DMS114 treated with DMSO at 0.1 percent for 48 hours (cell line): ENCODE results near the gene ITPKB.

Experiments
- DNase-seq: peaks from one replicate; lab custom pipeline; 2025; ENCODE audit not compliant: unreplicated experiment; lab: John Stamatoyannopoulos, UW

ITPKB gene

DNA sequence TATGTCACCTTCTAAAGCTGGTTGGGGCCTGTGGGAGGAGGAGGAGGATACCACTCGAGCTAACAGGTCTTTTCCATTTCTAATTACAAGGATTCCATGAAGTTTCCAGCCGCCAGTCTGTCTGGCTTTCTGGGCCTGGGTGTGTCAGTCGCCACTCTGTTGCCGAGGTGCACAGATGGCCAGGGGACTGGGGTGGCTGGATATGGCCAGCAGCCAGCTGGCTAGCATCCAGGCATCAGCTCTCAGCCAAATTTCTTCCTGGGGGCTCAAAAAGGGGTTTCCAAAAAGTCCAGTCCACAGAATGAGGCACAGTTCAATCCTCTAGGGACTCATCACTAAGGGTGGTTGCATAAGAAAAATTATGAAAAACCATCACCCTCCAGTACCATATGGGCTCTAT, 32.4 kb downstream of the ITPKB start:
- DNase-seq: no peak

DNA sequence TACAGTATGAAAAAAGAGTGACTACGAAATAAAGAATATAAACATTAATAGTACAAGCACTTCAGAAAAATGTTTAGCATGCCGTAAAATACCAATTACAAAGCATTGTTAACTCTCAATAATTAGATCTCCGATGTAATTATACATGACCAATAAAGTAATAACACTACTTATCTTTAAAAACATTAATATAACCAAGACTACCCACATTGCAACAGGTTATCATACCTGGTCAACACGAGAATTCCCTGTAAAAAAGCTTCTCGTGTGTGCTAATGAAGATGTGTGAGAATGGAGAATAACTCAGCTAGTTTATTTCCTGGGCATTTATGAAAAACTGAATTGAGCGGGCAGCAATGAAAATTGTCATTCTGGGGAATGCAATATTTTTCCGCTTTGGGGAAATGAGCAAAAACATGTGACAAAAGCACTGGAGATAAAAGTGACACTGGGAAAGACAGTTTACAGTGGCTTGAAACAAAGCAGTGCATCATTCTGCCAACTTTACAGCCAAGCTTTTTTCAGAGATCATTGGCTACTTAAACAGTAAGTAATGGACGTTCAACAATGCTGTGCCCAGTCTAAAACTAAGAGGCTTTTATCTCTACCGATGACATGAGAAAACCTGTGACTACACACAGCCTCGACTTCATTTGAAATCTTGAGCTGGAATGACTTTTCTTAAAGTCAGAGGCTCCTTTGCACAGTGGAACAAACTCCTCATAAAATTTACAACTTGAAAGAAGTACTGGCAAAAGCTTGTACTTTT, 34.7 kb downstream of the ITPKB start:
- no peak for DNase-seq

DNA sequence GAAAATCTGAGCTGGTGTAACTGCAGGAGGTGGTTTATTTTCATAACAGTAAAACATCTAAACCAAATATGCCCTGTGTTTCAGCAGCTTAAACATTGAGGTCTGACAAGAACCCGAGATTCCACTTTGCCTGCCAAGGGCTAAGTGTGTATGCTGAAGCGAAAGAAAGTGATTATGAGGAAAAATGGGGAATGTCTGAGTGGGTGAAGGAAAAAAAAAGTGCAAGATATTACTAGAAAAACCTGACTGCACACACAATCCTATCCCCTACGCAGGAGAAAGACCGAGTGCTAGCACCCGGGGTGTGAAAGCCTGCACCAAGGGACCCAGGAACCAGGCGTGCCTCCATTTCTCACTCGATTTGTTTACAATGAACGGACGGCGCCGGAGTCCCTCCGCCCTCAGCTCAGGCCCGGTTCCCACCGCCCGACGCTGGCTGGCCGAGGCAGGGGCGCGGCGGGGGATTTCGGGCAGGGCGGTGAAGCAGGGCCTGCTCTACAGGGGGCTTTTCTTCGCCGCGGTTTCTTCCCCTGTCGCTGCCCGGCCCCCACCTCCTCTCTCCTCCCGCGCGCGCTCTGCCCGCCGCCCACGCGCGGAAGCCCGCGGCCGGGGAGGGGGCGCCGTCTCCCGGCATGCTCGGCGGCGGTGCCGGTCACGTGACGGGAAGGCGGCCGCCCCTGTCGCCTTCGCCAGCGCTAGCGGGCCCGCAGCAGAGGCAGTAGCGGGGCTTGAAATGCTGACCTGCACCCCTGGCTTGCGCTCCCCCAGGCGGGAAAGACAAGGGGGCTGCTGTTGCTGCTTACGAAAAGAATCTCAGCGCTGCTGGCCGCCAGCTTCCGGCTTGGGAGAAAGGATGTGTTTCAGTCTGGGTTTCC, 35.9 kb downstream of the ITPKB start:
- peak; percentile 24 for DNase-seq

DNA sequence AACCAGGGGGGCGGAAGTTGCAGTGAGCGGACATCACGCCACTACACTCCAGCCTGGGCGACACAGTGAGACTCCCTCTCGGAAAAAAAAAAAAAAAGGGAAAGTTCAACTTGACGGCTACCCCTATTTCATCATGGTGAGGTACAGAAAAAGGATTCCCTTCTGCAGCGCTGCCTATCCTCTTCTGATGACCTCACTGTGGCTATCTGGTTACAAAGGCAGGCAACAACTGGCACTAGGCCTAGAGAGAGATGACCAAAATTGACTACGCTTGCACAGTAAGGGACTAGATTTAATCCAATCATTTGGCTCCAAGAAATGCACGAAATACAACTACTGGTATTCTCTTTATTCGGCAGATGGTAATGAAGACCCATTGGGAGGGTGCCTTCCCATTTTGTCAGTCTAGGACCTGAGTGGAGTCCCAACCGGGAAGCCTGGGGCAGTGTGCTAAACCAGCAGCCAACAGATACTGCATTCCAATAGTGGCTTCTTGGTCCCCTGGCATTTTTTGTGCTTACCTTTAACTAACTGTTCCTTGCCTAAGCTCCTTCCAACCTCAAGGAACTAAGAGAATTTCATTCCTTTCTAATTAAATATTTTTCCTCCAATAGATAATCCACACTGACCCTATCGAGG, 36.6 kb downstream of the ITPKB start:
- no peak for DNase-seq

DNA sequence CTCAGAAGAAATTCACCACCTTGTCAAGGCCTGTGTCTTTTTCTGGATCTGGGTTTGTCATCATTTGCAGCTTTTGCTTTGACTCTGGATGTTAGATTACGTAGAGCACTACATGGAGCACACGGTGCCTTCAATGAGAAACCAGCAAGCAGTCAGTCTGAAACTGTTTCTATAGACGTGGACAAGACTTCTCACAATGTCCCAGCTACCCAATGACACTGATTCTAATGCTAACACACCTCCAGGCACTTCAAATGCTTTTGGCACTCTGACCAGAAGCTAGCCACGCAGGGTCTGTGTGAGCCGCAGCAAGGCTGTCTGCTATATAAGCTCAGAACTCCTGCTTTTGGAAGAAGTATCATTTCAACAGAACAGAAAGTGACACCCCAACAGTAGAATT, 38.2 kb downstream of the ITPKB start:
- DNase-seq: no peak

DNA sequence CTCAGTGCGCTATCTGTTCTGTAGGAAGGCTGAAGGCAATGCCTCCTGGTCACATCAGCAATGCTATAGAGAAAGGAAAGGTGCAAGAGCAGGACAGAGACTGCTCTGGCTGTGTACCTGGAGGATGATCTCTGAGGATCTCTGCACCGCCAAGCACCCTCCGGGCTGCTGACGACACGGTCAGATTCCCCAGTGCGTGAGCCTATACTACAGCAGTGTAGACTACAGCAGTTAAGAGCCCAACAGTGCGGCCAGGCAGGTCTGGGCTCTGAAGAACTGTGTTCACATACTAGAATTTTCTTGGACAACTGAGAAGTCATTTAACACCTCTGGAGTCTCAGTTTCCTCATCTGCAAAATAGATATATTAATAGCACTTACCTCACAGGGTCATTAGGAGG, 39.9 kb downstream of the ITPKB start:
- DNase-seq: no peak

DNA sequence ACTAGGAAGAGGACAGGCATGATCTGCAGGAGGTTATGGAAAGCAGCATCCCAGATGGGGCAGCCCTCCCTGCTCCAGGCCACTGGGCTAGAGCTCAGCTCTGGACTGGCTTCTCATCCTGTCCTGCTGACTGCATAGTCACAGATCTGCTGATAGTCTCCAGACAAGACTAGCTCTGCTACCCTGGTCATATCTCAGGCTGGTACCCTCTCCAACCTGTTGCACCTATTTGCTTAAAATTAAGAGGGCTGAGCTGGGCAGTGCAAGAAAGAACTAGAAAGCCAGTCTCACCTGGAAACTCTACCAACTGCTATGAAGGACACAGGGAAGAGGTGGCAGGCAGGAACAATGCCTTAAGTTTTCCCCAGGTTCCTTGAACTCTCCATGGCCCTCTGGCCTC, 40.4 kb downstream of the ITPKB start:
- DNase-seq: no peak

DNA sequence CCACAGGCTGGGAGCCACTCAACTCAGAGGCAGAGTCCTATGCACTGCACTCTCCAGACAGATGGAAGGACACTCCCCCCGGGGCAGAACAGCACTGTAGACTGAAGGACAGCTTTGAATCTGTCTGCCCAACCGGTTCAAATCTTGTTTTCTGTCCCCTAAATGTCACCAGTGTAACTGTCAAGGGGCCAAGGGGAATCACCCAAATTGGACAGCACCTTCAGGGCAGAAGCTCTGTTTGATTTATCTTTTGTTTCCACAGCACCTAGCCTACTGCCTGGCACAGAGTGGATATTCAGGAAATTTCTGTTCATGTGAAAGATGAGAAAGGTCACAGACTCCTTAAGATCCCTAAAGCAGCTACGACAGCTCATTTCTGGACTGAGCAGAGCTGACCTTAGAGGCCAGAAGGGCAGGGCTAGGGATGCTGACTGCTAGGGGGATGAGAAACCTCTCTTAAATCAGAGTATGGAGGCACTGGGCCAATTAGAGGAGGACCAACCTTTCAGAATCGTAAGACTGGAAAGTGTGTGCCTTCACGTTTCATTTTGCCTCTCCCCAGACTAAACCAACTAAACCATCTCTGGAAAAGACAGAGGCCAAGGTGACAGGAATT, 41.0 kb downstream of the ITPKB start:
- no peak for DNase-seq

DNA sequence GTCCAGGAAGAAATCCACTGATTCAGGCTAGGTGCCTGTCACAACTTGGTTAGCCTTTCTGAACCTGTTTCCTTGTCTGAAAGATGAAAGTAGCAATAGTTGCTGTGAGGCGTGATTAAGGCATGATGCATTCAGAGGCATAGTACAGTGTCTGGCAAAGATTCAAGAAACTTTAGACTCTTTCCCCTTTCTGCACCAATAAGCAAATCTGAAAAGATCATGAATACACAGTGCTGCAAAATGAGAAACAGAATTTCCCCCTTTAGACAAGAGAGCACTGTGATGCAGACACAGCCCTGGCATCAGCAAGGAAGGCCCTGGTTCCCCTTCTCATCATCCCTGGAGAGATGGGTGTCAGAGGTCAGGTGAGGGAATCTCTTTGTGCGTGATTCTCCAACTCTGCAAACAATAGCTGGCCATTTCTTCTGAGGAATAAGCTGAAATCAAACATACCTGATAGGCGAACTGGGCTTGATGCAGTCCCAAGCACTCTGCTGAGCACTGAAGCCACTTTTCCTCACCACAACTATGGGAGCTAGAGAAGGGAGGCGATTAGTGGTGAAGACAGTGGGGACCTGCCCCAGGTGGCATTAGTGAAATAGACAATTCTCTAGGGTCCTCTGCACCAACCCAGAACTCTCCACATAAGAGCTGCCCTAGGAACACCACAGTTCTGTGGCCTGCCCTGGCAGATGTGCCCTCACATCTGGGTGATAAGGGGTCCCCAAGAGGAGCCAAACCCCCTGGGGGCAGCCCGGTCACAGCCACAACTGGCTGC, 41.7 kb downstream of the ITPKB start:
- no peak for DNase-seq

DNA sequence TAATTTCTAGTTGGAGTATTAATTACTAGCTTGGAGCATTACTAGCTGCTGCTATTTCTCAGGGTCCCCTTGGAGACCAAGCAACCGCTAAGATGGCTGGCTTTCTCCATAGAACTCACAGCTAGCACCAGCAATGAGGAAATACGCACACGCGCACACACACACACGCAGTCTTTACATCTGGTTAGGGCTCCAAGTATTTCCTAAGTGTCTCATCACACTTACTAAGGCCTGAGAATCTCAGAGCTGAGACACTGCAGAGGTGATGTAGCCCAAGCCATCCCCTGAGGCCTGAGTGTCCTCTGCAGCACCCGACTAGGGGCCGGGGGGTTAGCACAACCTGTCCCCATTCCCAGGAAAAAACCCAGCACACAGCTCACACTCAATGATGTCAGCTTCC, 42.5 kb downstream of the ITPKB start:
- DNase-seq: no peak

DNA sequence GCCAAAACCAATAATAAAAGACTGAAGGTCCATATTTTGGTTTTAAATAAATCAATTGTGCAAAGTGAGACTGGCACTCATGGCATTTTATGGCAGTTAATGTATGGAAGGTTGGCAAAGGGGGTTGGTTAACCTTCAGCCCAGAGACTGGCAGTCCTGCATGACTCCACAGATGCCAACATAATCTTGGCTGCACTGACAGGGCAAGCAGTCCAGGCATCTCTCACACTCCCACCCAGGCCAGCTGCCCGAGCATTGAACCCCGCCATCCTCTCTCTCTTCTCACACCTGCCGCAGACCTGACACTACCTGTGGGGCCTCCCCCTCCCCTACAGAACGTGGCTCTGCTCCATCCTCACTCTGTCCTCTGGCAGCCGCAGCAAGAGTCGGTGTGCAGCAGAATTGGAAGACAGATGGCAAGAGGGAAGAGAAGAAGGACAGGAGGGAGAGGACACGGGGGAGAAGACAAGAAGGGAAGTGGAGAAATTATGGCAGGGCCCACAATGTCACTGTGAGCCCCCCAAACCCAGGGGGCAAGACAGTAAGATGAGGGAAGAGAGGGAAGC, 43.7 kb downstream of the ITPKB start:
- no peak for DNase-seq

DNA sequence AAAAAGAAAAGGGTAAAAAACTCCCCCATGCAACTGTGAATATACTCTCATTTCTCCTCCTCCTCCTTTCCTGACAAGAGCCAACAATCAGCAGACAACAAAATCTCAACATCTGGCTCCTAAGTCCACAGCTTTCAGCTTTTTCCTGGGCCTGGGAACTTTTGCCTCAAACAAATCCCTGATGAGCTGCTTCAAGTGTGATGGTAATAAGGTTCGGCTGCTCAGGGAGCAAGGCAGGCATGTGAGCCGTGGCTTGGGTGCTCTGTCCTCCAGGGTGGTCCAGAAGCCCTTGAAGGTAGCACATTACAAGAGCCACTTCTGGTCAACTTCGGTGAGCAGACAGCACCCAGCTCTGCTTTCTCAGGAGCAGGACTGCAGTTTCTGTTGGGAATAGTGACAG, 46.3 kb downstream of the ITPKB start:
- no peak for DNase-seq

DNA sequence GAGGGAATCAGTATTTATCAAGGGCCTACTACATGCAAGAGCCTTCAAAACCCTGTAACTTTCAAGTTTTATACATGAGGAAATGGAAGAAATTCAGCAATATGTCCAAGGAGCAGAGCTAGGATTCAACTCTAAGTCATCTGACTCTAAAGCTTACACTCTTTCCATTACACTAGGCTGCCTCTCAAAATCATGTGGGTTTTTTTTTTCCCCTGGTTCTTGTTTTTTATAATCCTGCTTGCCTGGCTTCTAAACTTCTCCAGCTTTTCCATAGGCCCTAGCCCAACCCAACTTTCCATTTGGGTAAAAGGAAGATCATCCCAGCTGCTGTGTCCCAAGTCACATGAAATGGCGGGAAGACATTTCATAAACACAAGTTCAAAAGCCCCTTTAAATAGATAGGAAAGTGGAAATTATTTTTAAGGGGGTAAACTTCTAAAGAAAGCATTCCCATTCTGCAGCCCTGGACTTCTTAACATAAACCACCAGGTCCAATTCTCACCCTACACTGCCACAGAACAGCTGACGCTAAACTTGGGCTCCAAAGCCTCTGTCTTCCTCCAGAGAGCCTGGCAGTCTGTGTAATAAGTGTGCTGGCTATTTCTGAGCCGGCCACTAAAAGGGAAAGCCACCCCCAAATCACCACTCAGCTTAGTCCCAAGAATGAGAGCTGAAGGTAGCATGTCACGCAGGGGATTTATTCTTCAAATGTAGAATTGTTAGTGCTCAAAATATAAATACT, 46.9 kb downstream of the ITPKB start:
- DNase-seq: no peak

DNA sequence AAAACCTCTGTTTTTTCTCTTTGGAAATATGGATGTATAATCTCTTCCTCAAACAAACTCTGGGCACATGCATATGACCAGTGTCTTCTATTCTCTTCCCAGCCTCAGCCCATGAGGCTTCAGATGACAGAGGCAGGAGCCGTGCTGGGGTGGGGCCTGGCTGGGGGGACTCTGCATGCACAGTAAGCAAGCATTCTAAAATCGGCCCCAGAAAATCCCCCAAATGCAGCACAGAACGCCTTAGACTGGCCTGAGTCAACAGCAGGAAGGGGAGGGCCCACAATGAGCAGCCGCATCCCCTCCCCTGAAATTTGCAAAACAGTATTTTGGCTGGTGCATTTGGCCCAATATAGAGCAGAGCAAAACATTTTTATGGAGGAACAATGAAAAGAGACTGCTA, 47.8 kb downstream of the ITPKB start:
- DNase-seq: no peak

DNA sequence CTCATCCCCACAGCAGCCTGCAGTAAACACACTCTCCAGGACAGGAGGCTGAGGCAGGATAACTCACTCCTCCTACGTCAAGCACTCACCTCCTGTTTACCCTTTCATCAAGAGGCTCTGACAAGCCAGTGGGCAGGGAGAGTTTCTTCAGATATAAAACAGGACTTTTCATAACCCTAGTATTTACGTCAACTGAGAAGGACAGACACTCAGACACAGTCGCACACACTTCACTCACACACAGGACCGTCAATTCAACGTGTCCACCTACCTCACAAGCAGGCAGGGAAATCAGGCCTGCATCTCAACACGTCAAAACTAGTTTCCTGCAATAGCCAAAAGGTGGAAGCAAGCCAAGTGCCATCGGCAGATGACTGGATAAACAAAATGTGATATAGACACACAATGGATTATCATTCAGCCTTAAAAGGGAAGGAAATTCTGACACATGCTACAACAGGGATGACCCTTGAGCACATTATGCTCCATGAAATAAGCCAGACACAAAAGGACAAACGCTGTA, 48.6 kb downstream of the ITPKB start:
- DNase-seq: no peak

DNA sequence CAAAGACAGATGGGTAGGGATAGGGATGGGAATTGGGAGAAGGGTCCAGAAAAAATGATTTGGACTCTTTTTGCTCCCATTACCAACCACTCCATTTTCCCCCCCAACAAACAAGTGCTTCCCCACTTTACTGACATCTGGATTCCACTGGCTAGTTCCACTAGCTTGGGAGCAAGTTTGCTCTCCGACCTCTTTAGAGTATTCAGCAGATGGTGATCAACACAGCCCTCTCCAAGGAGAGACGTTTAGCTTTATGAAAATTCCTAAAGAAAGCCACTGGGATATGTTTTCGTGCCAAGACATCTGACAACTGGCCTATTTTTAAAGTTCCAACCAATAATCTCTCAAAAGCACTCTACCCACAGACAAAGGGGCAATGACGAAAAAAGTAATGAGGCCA, 50.3 kb downstream of the ITPKB start:
- no peak for DNase-seq

DNA sequence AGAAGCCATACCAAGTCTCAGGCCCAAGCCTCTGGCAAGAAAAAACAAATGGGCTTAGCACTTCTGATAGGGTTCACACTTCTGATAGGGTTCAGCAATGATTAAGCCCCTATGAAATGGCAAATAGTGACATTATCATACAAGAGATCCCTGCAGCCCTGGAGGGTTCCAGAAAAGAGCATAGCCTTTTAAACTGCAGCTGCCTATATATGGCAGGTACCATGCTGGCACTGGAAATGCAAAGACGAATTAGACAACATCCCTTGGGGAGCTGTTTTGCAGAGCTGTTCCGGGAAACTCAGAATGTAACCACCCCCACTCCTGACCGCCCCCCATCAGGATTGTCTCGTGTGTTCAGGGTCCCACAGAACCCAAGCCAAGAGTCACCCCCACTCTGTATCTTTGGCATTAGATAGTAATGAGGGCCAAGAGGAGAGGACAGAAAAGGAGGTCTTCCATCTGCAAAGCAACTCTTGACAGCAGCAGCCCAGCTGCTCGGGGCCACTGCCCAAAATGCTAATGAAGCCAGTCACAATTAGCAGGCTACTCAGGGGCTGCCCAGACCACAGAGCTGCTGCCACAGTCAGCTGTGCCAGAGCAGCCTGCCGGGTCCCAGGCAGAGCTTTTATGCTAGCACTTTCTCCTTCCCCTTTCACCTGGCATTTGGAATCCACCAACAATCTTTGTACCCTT, 50.9 kb downstream of the ITPKB start:
- DNase-seq: no peak

DNA sequence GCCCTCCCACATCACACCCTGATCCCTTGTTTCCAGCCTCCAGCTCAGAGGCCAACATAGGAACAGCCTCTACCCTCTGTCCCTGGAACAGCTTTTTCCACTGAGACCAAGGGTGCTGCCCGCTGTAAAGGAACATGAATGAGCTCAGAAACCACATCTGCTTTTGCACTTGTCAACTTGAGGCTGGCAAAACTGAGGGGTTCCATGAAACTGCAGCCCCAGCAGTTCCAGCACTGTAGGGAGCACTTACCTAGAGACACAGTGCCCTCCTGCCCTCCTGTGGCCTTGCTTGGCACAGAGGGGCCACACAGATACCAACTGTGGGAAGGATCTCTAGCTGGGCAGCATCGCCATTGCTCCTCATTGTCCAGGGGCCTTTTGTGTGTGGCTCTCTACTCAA, 51.7 kb downstream of the ITPKB start:
- DNase-seq: no peak
